Central memory CD8-positive, alpha-beta T cell (primary cell): ENCODE results near the gene KRT17.
"Not testable (repeated sequence)": the region's sequence is repeated elsewhere in the genome, so short reads cannot be mapped to it uniquely, and the experiment has no call there.

Experiments used
- ATAC-seq: fragments of 150-1000 bp; cut with Tn5 transposase; replicated peaks from 2 replicates; pipeline ENCODE4 v1.10.0; 2022; ENCODE audit warnings: mild to moderate bottlenecking, moderate FRiP score, moderate number of reproducible peaks; ENCODE audit not compliant: poor library complexity, severe bottlenecking; ENCODE audit errors: extremely low read depth
- DNase-seq, 2 donors: peaks; one replicate each; pipeline ENCODE4 v3.0.0; 2021; ENCODE audit warnings: low spot score in 2 of 2
- H3K27ac Mint-ChIP-seq: one replicate; pipeline ENCODE4 v1.8.0; 2022; ENCODE audit warnings: low read depth, mild to moderate bottlenecking, moderate library complexity, mixed read lengths
- H3K27me3 Mint-ChIP-seq: one replicate; pipeline ENCODE4 v1.8.0; 2022; ENCODE audit warnings: mixed read lengths
- H3K36me3 Mint-ChIP-seq: one replicate; pipeline ENCODE4 v1.8.0; 2022; ENCODE audit warnings: mild to moderate bottlenecking, moderate library complexity, mixed read lengths; ENCODE audit not compliant: insufficient read depth
- H3K4me1 Mint-ChIP-seq: one replicate; pipeline ENCODE4 v1.8.0; 2022; ENCODE audit warnings: mixed read lengths
- H3K4me3 Mint-ChIP-seq: one replicate; pipeline ENCODE4 v1.8.0; 2022; ENCODE audit warnings: mild to moderate bottlenecking, moderate library complexity, mixed read lengths
- H3K9me3 Mint-ChIP-seq: one replicate; pipeline ENCODE4 v1.8.0; 2022; ENCODE audit warnings: mixed read lengths

KRT17 gene

DNA sequence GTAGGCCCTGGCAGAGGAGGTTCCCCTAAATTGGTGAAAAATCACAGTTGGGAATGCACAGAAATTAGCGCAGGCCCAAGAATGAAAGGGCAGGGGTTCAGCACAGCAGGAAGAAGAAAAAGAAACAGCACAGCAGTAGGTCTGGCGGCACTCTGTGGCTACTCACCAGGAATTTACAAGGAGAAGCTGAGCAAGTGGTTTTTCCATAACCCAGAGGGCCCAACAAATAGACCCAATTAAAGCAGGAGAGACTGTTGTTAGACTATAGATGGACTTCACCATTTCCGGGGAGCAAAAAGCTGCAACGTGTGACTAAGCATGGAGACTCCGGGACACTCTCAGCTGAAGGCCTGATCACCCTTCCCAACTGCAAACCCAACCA, 2.5 kb upstream of the KRT17 start:
- not testable (repeated sequence) for H3K27ac Mint-ChIP-seq, H3K4me3 Mint-ChIP-seq, DNase-seq, H3K36me3 Mint-ChIP-seq, H3K4me1 Mint-ChIP-seq, H3K9me3 Mint-ChIP-seq, ATAC-seq
- peaks cover 26% of the 10 kb centered on the region for H3K27me3 Mint-ChIP-seq

GRCh38 chr17:41626028-41626913, 1.9 kb upstream of the KRT17 start:
- H3K4me3 Mint-ChIP-seq, H3K9me3 Mint-ChIP-seq, H3K27ac Mint-ChIP-seq: not testable (repeated sequence)

GRCh38 chr17:41625602-41626001, 1.2 kb upstream of the KRT17 start:
- peaks cover 34% of the 10 kb centered on the region for H3K27me3 Mint-ChIP-seq
- no peaks in the 10 kb centered on the region for H3K4me1 Mint-ChIP-seq
- H3K4me3 Mint-ChIP-seq, result no peak overlapping the region
- ATAC-seq, result no peak
- no peak overlapping the region for H3K27ac Mint-ChIP-seq
- peaks cover 6% of the 10 kb centered on the region for H3K36me3 Mint-ChIP-seq
- DNase-seq, result no peak
- no peaks in the 10 kb centered on the region for H3K9me3 Mint-ChIP-seq

More at GRCh38 chr17:41626028-41626913, 1.9 kb upstream of the KRT17 start:
- H3K4me1 Mint-ChIP-seq, H3K36me3 Mint-ChIP-seq, ATAC-seq, DNase-seq: not testable (repeated sequence)
- peaks cover 32% of the 10 kb centered on the region for H3K27me3 Mint-ChIP-seq

DNA sequence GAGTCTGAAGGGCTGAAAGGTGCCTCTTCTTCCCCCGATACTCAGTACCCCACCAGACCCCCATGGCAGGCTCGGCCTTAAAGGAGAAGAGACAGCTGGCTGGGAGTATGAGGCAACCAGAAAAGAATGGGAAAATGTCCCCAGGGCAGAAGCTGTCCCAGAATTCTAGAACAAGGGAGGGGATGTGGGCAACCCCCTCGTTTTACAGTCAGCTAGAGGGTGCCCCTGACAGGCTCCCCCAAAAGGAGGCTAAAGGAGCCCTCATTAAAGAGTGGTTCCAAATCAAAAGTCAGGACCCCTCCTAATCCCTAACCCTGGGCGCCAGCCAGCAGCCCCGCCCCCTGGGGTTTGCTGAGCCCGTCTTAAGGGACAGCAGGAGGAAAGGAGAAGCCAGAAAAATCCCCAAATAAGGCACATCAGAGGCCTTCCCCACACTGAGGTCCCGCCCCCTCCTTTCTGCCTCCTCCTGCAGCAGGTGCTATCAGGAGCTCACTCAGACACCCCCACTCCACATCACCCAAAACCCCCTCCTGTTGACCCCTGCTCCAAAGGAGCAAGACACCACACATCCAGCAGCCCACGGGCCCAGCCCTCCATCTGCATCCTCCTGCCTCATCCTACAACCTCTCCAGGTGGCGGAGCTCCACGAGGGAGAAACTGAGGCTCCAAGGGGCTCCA, 1.1 kb downstream of the KRT17 start:
- H3K4me3 Mint-ChIP-seq, H3K27ac Mint-ChIP-seq, H3K36me3 Mint-ChIP-seq, H3K4me1 Mint-ChIP-seq, ATAC-seq, DNase-seq, H3K9me3 Mint-ChIP-seq: not testable (repeated sequence)
- peaks cover 53% of the 10 kb centered on the region for H3K27me3 Mint-ChIP-seq

DNA sequence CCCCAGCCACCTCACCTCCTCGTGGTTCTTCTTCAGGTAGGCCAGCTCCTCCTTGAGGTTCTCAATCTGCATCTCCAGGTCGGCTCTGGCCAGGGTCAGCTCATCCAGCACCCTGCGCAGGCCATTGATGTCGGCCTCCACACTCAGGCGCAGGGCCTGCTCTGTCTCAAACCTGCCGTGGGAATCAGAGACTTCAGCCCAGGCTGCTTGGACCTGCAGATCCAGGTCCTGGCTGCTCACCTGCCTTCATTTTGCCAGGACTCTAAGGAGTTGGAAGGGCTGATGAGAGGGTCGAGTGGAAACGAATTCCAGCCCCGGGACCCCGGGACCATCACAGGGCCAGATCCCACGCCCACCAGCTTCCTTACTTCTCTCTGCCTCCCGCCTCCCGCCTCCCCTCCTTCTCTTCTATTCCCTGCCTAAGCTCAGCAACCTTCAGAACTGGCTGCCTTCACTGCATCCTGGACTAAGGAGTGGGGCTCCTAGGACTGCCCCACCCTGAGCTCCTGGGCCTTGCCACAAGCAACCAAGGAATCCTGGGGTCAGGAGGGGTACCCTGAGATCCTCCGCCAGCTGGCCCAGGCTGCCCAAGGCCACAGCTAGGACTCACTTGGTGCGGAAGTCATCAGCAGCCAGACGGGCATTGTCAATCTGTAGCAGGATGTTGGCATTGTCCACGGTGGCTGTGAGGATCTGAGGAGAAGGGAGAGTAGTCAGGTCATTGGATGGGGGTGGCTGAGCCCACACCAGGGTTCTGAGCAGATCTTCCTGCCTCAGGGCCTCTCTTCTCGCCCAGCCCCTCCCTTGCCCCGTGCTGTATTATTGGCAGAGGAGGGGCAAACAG, 1.8 kb downstream of the KRT17 start:
- DNase-seq, H3K36me3 Mint-ChIP-seq, H3K4me1 Mint-ChIP-seq, ATAC-seq, H3K4me3 Mint-ChIP-seq, H3K9me3 Mint-ChIP-seq, H3K27ac Mint-ChIP-seq: not testable (repeated sequence)
- H3K27me3 Mint-ChIP-seq, result peaks cover 50% of the 10 kb centered on the region

- ATAC-seq (no peak), DNase-seq (no peak)
- Mint-ChIP-seq H3K27ac (no peak overlapping the region), H3K27me3 (peaks cover 44% of the 10 kb centered on the region), H3K4me1 (no peaks in the 10 kb centered on the region), H3K4me3 (no peak overlapping the region), H3K36me3 (peaks cover 7% of the 10 kb centered on the region), H3K9me3 (no peaks in the 10 kb centered on the region)
Observed at GRCh38 chr17:41621916-41622315, 2.5 kb downstream of the KRT17 start.

DNA sequence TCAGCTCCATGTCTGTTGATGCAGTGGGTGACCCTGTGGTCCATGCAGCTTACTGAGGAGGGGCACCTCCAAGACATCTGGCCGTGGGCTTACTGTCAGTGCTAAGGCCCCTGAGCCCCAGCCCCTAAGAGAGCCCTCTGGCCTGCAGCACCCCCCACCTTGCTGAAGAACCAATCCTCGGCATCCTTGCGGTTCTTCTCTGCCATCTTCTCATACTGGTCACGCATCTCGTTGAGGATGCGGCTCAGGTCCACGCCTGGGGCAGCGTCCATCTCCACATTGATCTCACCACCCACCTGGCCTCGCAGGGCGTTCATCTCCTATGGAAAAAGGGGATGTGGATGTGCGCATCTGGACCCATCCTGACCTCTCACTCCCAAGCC, 2.9 kb downstream of the KRT17 start:
- peaks cover 40% of the 10 kb centered on the region for H3K27me3 Mint-ChIP-seq
- H3K4me1 Mint-ChIP-seq, H3K27ac Mint-ChIP-seq, ATAC-seq, H3K4me3 Mint-ChIP-seq, H3K36me3 Mint-ChIP-seq, H3K9me3 Mint-ChIP-seq, DNase-seq: not testable (repeated sequence)

DNA sequence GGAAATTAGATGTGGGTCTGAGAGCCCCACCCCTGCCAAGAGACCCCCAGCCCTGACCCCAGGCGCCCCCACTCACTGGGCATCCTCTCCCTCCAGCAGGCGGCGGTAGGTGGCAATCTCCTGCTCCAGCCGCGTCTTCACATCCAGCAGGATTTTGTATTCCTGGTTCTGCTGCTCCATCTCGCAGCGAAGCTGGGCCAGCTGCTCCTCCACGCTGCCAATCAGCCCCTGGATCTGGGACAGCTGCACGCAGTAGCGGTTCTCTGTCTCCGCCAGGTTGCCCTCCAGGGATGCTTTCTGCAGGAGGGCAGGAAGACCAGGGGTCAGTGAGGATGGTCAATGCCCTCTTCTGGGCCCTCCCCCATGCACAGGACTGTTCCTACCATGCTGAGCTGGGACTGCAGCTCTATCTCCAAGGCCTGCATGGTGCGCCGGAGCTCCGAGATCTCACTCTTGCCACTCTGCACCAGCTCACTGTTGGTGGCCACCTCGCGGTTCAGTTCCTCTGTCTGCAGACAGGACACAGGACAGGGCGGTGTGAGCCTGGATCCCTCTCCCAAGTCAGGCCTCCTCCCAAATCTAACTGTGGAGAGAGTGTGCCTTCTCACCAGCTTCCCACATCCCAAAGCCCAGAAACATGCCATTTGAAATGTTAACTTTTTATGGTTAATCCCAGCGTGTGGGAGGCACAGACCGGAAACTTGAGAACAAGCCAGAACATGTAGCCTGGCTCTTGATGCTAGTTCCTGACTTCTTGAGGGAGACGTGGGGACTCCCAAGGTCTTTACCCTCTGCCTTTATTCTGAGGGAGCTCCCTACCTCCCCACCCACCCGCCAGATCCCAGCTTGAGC, 3.6 kb downstream of the KRT17 start:
- H3K27ac Mint-ChIP-seq, result no peak overlapping the region
- peaks cover 36% of the 10 kb centered on the region for H3K27me3 Mint-ChIP-seq
- H3K9me3 Mint-ChIP-seq, result no peaks in the 10 kb centered on the region
- H3K4me3 Mint-ChIP-seq, result no peak overlapping the region
- H3K4me1 Mint-ChIP-seq, result no peaks in the 10 kb centered on the region
- DNase-seq (no peak), ATAC-seq (no peak)
- peaks cover 5% of the 10 kb centered on the region for H3K36me3 Mint-ChIP-seq

- H3K36me3 Mint-ChIP-seq, H3K27ac Mint-ChIP-seq, H3K9me3 Mint-ChIP-seq, H3K4me3 Mint-ChIP-seq, DNase-seq, ATAC-seq, H3K4me1 Mint-ChIP-seq: not testable (repeated sequence)
- peaks cover 39% of the 10 kb centered on the region for H3K27me3 Mint-ChIP-seq
Observed at GRCh38 chr17:41619927-41620582, 4.3 kb downstream of the KRT17 start.

GRCh38 chr17:41619036-41619926, 5.1 kb downstream of the KRT17 start:
- Mint-ChIP-seq H3K4me3 (no peak overlapping the region), H3K9me3 (no peaks in the 10 kb centered on the region), H3K36me3 (peaks cover 5% of the 10 kb centered on the region), H3K27me3 (peaks cover 47% of the 10 kb centered on the region), H3K4me1 (no peaks in the 10 kb centered on the region), H3K27ac (no peak overlapping the region)
- DNase-seq (no peak), ATAC-seq (no peak)
